ENCODE data around the gene TRAPPC5.
A peak's percentile ranks its signal among the peaks of the same experiment; 100 is the strongest.
"Not testable (repeated sequence)": the region's sequence is repeated elsewhere in the genome, so short reads cannot be mapped to it uniquely, and the experiment has no call there.

TRAPPC5 gene

DNA sequence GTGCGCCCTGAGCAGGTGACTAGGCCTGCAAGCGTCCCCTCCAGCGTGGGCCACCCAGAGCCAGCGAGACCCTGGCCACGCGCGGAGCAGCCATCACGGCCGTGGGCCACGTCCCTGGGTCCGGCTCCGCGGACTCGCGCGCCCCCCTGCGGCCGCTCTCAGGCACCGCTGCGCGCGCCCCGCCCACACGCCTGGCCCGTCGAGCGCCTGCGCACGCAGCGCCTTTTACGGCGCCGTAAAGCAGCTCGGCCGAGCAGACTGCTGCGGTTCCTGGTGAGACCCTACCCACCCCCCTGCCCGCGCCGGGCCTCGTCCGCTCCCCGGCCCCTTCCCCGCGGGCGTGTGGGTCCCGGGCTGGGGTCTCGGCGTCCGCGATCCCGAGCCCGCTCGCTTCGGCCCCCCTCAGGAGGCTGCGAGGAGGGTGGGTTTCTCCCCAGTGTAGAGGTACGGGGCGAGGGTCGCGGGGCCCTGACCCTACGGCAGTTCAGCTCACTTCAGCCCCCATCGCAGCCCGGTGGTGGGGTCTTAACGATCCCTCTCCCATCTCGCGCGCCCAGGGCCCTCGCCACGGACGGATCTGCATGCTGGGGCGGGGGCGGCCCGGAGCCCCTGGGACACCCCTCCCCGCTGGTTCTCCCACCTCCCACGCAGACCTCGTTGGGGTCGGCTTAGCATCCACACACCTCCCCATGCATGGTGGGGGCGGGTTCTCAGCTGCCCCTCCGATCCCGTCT lies at the start of gene TRAPPC5:
TRAPPC5 (plus strand) TSS at position 228 of the 734 bp plus-strand sequence. CDS start 1,421 bp downstream, outside the sequence.
- peak; percentile 43 for DNase-seq

GRCh38 chr19:7631577-7631976 lies 49.1 kb upstream of the TRAPPC5 start:
- DNase-seq = no peak

GRCh38 chr19:7632340-7633203 lies 48.1 kb upstream of the TRAPPC5 start:
- DNase-seq = no peak

DNA sequence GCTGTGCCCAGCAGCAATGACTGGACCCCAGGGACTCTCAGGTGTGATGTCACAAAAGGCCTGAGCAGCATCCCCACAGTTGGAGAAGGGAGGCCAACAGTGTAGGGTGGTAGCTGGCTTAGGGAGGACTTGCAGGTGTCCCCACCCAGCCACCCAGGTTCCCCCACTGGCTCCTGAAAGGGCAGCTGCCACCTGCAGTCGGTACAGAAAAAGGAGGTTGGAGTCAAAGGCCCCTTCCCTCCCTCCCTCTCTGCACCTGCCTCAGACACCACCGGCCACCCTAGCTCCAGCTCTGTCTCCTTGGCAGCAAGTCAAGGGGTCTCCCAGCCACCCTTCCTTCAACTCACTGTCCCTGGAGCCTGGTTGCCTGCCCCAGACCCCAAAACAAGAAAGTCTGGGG lies 46.9 kb upstream of the TRAPPC5 start, which contains the start of gene PCP2:
PCP2 (minus strand) TSS at position 22 of the 400 bp plus-strand sequence. CDS start 262 bp downstream, outside the sequence.
- no peak for DNase-seq

DNA sequence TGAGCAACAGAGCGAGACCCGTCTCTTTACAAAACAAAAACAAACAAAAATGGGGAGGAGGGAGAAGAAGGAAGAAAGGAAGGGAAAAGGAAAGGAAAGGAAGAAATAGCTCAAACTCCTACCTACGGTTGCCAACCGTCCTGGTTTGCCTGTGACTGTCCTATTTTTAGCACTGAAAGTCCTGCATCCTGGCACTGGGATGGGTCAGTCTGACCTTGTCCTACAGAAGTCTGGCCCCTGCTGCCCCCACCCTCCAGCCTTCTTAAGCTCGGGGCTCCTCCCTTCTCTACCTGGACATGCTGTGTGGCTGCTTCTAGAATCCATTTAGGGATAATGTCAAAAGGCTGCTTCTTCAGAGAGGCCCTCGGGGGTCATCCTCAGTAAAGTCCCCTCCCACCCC lies 45.0 kb upstream of the TRAPPC5 start:
- no peak for DNase-seq

DNA sequence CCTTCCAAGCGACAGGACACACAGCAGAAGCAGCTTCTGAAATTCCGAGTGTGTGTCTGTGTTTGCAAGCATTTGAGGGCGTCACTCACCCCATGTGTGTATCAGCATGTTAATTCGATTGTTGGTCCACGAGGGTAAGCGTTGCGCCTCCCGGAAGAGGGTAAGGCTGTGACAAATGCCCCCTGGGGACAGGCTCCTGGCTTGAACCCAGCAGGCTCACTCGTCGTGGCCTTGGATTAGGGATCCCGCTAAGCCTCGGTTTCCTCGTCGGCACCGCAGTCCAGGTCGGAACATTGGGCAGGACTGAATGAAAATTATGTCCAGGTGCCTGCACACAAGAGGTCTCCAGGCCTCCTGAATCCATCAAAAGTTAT lies 44.3 kb upstream of the TRAPPC5 start:
- DNase-seq = no peak

DNA sequence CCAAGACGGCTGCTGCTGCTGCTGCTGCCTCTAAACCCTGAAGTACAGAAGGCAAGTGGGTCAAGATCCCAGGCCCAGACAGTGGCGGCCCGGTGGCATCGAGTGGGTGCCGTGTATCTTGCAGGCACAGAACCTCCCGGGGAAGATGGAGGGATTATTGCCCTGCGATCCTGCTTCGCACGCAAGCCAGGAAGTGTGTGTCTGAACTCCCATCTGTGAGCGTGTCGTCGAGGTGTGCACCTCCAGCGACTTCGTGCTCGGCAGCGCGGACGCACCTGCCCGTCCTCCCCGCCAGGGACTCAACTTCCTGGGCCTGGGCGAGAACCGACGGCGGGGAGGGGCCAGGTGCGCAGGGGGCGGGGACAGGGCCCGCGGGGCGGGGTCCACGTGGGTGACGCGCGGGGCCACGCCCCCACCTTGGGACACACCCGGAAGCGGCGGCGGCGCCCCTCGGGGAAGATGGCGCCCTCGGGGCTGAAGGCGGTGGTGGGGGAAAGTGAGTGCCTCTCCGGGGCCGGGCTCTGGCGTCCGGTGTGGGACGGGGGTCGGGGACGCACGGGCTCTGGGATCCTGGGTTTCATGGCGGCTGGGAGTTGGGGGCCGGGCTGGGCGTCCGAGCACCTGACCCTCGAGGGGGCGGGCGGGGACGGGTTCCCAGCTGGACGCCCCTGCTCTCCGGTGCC lies 43.8 kb upstream of the TRAPPC5 start, which contains the start of gene STXBP2:
STXBP2 (plus strand) TSS at position 420 of the 683 bp plus-strand sequence; CDS start at position 460, 40 bp downstream.
- DNase-seq = no peak

DNA sequence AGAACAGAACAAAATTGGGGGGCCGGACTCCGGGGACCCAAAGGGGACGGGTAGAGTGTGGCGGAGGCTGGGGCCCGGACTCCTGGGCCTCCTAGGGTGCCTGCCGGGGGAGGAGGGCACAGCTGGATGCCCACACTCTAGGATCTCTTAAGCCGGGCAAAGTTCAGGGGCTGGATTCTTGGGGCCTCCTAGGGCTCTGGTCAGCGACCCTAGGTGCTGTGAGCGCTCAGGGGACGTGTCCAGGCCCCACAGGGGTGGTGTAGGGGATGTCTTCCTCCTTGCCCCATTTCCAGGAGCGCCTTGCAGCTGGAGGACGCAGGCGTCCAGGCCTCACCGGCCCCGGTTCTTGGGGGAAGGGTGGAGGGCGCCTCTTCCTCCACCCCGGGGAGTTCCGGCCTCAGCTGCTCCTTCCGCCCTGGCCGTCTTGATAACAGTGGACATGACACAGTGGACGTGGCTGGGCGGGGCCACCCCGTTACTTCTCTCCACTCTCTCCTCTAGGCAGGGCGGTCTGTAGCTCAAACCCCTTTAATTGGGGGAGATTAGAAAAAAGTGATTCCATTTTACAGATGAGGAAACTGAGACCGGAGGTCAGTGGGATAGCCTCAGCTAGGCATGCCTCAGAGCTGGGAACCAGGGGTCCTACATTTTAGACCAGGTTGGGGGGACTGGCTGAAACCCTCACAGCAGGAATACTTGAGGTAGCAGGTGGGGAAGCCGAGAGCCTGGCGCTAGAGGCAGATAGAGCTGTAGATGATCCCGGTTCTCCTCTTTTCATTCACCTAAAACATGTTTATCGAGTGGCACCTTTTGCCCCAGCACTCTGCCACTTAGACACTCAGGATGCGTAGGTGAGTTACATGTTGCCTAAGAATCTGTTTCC lies 43.0 kb upstream of the TRAPPC5 start:
- no peak for DNase-seq

DNA sequence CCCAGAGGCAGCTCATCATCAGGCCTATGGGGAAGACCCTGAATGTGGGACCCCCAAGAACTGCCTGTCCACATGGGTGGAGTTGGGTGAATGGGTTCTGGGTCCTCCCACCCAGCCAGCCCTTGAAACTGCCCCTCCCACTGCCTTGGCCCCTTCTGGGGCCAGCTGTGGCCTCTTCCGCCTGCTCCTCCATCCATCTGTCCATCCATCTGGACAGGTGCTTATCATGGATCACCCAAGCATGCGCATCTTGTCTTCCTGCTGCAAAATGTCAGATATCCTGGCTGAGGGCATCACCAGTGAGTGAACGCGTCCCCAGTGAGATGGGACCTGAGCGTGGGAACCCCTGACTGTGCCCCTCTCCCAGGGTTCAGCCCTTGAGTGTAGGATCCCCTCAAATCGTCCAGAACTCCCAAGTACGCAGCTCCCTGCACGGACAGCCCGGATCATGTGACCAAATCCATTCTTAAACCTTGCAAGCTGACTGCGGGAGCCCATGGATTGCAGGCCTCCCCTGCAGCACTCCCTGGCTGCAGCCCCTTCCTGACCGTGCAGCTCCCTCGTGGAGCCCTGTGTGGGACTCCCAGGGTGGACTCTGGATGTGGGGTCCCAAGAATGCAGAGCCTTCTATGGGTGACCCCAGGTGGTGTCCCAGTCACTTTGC lies 41.7 kb upstream of the TRAPPC5 start:
- DNase-seq = no peak

- no peak for DNase-seq
Measured at GRCh38 chr19:7639863-7640348, 40.7 kb upstream of the TRAPPC5 start.

DNA sequence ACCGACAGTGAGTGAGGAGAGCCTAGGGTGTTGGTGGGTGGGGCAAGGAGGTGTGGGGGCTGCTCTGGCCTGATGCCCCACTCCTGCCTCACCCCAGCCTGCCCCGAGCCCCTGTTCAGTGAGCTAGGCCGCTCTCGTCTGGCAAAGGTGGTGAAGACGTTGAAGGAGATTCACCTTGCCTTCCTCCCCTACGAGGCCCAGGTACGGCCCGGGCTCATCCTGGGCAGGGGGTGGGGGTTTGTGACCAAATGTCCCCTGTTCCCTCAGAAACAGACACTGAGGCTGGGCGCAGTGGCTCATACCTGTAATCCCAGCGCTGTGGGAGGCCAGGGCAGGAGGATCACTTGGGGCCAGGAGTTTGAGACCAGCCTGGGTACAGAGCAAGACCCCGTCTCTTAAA lies 39.8 kb upstream of the TRAPPC5 start:
- no peak for DNase-seq

DNA sequence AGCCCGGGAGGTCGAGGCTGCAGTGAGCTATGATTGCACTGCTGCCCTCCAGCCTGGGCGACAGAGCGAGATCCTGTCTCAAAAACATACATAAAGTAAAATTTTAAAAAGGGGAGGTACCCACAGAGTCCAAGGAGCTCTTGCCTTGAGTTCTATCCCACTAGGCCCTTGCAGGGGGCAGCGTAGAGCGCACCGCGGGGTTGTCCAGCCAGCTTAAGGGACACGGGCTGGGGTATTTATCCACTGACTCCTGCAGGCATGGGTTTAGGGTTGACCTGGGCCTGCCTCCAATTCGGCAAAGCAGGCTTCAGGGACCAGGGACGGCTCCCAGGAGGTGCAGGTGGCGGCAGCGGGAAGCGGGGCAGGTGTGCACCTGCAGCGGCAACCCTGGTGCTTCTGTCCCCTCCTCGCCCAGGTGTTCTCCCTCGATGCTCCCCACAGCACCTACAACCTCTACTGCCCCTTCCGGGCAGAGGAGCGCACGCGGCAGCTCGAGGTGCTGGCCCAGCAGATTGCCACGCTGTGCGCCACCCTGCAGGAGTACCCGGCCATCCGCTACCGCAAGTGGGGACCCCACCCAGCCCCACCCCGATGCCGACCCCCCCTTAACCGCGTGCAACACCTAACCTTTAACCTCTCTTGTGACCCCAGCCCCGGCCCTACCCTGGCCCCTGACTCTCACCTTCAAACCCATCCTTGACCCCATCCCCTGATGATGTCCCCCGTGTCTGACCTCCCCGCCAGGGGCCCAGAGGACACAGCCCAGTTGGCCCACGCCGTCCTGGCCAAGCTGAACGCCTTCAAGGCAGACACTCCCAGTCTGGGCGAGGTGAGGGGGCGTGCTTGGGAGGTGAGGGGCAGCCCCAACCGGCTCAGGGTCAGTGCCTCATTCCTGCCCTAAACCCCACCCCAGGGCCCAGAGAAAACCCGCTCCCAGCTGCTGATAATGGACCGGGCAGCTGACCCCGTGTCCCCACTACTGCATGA lies 39.0 kb upstream of the TRAPPC5 start:
- no peak for DNase-seq

GRCh38 chr19:7642295-7643030 lies 38.2 kb upstream of the TRAPPC5 start:
- DNase-seq = no peak

DNA sequence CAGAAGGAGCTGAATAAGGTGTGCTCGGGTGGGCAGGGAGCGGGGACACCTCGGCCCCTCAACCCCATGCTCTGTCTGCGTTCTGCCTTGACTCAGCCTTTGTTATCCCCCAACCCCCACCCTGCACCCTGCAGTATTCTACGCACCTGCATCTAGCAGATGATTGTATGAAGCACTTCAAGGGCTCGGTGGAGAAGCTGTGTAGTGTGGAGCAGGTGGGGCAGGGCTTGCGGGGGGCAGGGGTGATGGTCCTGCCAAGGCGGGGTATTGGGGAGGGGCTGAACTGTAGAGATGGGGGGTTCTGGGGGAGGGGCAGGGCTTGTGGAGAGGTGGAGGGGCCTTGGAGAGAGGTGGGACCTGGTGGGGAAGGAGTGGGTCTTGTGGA lies 37.6 kb upstream of the TRAPPC5 start:
- no peak for DNase-seq

DNA sequence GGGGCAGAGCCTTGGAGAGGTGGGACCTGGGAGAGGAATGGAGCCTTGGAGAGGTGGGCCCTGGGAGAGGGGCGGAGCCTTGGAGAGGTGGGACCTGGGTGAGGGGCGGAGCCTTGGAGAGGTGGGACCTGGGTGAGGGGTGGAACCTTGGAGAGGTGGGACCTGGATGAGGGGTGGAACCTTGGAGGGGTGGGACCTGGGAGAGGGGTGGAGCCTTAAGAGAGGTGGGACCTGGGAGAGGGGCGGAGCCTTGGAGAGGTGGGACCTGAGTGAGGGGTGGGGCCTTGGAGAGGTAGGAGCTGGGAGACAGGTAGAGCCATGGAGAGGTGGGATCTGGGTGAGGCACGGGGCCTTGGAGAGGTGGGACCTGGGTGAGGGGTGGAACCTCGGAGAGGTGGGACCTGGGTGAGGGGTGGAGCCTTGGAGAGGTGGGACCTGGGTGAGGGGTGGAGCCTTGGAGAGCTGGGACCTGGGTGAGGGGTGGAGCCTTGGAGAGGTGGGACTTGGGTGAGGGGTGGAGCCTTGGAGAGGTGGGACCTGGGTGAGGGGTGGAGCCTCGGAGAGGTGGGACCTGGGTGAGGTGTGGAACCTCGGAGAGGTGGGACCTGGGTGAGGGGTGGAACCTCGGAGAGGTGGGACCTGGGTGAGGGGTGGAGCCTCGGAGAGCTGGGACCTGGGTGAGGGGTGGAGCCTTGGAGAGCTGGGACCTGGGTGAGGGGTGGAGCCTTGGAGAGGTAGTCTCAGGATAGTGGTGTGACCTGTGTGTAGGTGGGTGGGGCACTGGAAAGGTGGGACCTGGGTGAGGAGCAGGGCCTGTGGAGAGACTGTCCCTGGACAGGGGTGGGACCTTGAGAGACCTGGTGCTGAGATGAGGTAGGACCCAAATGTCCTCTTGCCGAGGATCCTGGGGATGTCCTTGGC lies 36.7 kb upstream of the TRAPPC5 start:
- not testable (repeated sequence) for DNase-seq

- no peak for DNase-seq
Measured at GRCh38 chr19:7644550-7644877, 36.1 kb upstream of the TRAPPC5 start.

DNA sequence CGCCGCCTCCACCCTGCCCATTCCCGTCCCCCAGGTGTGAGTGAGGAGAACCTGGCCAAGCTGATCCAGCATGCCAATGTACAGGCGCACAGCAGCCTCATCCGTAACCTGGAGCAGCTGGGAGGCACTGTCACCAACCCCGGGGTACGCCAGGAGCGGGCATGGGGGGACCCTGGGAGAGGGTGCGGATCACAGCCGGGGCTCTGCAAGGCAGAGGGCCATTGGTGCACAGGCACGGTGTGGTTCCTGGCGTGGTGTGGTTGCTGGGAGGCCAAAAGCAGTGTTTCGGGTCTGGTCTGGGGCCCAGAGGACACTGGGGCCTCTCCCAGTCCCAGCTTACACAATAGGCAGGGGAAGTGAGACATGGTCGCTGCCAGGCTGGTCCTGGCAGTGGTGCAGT lies 35.5 kb upstream of the TRAPPC5 start:
- no peak for DNase-seq

GRCh38 chr19:7645656-7646425 lies 34.8 kb upstream of the TRAPPC5 start:
- DNase-seq = no peak

Data from NCI-H1694 (cell line).